ENCODE results near the gene PVR.
"Not testable (repeated sequence)": the region's sequence is repeated elsewhere in the genome, so short reads cannot be mapped to it uniquely, and the experiment has no call there.

The PVR gene

DNA sequence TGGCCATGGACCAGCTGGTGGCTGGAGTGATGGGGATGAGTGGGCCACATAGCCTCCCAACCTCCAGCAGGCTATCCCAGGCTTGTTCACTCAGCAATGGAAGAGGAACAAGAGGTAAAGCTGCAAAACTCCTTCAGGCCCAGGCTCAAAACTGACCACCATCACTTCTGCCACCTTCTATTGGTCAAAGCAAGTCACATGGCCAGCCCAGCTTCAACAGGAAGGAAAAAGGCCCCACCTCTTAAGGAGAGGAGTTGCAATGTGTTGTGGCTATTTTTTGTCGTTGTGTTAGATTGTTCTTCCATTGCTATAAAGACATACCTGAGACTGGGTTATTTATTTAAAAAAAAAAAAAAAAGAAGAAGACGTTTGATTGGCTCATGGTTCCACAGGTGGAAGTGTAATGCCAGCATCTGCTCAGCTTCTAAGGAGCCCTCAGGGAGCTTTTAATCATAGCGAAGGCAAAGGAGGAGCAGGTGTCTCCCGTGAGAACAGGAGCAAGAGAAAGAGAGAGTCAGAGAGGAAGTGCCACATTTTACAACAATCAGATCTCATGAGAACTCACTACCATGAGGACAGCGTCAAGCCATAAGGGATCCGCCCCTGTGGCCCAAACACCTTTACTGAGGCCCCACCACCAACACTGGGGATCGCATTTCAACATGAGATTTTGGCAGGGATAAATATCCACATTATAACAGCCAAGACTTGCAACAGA is 24.9 kb upstream of the PVR start:
- DNase-seq (ENCODE audit: low read depth), result no peak

GRCh38 chr19:44620667-44621066 is 23.0 kb upstream of the PVR start:
- DNase-seq (ENCODE audit: low read depth), result no peak

- DNase-seq (ENCODE audit: low read depth), result no peak
Measured at GRCh38 chr19:44621367-44621766, 22.3 kb upstream of the PVR start.

- no peak for DNase-seq (ENCODE audit: low read depth)
Measured at GRCh38 chr19:44623080-44623479, 20.6 kb upstream of the PVR start.

- DNase-seq (ENCODE audit: low read depth), result no peak
Measured at GRCh38 chr19:44623626-44624025, 20.1 kb upstream of the PVR start.

DNA sequence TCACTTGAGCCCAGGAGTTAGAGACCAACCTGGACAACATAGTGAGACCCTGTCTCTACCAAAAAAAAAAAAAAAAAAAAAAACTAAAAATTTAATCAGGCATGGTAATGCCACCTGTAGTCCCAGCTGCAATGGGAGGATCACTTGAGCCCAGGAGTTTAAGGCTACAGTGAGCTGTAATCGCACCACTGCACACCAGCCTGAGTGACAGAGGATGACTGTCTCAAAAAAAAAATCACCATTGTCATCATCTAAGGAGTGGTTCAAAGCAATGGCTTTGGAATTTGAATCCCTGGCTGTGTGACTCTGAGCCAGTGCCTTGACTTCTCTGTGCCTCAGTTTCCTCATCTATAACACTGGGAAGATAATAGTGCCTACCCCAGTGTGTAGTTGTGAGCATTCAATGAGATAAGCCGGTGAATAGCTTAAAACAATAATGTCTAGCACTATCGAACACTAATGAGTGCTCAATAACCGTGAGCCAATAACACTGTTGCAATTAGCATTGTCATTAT is 18.8 kb upstream of the PVR start:
- no peak for DNase-seq (ENCODE audit: low read depth)

DNA sequence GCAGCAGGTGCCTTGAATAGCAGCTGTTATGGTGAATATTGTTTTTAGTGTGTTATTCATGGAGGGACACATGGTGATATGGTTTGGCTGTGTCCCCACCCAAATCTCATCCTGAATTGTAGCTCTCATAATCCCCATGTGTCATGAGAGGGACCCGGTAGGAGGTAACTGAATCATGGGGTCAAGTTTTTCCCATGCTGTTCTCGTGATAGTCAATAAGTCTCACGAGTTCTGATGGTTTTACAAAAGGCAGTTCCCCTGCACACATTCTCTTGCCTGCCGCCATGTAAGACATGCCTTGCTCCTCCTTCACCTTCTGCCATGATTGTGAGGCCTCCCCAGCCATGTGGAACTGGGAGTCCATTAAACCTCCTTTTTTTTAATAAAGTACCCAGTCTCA is 18.1 kb upstream of the PVR start:
- not testable (repeated sequence) for DNase-seq (ENCODE audit: low read depth)

DNA sequence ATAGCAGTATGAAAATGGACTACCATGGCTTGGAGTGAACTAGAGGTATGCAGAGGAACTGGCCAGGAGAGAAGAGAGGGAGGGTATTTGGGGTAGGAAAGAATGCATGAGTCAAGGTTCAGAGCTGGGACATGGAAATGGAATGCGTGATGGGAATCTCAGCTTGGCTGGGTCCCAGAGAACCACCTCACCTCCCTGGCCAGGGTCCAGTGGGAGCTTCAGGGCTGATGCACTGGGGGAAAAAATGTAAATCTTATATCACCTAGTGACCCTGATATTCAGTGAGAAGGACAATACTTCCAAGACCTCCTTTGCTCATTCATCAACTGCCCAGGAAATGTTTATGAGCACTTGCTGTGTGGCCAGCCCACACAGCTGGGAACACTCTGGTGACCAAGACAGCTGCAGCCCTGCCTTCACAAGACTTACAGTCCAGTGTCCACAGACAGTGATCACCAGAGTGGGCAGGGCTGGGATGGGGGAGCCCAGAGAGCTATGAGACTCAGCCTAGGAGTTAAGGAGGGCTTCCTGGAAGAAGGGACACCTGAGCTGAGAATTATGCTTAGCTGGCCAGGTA is 17.6 kb upstream of the PVR start:
- no peak for DNase-seq (ENCODE audit: low read depth)

- DNase-seq (ENCODE audit: low read depth), result no peak
Measured at GRCh38 chr19:44627631-44628030, 16.1 kb upstream of the PVR start.

DNA sequence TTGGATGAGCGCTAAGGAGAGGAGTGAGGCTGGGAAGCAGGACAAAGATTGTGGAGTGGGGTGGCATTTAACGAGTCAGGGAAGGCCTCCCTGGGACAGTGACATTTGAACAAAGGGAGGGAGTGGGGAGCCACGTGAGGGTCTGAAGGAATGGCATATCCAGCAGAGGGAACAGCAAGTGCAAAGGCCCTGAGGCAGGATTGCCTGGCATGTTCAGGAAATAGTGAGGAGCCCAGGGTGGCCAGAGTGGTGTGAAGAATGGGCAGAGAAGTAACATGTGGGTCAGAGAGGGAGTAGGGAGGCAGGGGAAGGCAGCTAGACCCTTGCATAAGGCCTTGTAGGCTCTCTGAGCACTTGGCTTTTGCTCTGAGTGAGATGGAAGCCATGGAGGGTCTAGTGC is 14.9 kb upstream of the PVR start:
- DNase-seq (ENCODE audit: low read depth), result no peak

- DNase-seq (ENCODE audit: low read depth), result not testable (repeated sequence)
Measured at GRCh38 chr19:44631611-44632010, 12.1 kb upstream of the PVR start.

DNA sequence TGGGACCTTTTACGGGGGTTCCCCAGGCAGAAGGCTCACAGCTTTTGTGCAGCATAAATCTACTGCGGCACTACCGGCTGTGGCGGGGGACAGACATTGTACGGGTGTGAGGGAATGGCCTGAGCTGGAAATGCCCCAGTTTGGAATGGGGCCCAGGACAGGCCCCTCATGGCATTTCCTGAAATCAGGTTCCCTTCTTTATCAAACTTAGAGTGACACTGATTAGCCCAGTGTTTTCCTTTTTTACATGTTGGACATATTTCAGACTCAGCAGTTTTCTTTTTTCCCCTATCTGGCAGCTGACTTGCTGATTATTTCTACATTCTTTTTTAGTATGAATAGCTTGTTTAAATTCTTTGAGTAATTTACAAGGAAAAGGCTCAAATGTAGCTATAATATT is 9.7 kb upstream of the PVR start:
- not testable (repeated sequence) for DNase-seq (ENCODE audit: low read depth)

DNA sequence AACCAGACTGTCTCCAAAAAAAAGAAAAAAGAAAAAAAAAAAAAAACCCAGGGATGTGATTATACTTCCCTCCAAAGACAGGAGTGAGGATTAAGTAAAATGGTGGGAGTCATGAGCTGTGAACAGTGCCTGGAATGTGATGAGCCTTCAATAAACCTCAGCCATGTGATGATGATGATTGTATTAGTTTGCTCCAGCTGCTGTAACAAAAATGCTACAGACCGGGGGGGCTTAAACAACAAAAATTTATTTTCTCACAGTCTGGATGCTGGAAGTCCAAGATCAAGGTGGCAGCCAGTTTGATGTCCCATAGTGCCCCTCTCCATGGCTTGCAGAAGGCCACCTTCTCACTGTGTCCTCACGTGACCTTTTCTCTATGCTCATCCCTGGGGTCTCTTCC is 8.9 kb upstream of the PVR start:
- no peak for DNase-seq (ENCODE audit: low read depth)

DNA sequence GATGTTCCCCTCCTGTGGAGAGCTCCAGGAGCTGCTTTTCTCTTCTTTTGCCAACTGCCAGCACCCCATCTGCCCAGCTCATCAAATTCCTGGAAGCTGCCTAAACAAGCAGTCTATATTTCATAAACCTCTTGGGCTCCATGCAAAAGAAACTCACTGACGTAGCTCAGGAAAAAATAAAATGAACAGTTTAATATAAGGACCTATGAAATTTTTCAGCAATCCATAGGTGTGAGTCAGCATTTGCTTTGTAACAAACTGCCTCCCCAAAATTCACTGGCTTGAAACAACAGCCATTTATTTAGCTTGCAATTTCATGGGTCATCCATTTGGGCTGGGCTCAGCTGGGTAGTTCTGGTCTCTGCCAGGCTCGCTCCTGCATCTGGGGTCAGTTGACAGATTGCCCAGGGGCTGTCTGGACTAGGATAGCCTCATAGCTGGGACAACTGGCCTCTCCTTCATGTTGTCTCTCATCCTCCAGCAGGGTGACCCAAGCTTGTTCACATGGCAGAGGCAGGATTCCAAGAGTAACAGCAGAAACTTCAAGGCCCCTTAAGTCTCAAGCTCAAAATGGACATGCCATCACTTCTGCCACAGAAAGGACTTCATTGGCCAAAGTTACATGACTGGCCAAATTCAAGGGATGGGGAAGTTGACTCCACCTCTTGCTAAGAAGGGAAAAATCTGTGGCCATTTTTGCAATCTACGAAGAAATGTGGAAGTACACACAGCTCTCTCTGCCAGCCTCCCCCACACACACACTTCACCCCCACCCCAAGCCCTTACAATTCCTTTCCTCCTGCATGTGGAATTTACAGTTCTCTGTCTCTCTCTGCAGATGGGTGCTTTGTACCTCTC is 7.9 kb upstream of the PVR start:
- DNase-seq (ENCODE audit: low read depth), result no peak

DNA sequence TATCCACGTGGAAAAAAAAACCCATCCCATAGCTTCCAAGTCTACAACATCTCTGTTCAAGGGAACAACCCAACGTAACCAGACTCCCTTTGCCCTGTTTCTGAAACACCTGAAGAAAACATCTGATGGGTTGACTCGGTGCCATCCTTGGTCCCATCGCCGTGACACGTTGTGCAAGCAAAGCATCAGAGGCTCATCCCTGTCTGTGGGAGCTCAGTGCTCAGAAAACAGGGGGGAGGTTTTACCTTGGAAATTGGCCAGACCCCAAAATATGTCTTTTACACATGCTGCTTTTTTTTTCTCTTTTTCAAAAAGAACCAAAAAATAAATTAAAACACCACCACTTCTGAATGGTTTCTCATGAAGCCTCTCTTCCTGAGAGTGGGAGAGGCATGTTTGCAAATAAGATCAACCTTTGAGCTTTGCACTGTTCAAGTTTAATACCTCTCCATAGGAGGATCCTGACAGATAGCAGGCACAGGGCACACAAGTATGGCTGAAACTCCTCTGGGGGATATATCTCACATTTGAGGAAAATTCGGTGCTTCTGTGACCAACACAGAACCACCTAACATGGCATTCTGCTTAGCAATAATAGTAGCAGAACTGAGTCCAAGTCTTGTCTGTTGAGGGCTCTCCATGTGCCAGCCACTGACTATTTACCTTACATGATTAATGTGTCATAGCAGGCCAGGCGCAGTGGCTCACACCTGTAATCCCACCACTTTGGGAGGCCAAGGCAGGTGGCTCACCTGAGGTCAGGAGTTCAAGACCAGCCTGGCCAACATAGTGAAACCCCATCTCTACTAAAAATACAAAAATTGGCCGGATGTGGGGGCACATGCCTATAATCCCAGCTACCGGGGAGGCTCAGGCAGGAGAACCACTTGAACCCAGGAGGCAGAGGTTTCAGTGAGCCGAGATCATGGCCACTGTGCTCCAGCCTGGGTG is 7.0 kb upstream of the PVR start:
- DNase-seq (ENCODE audit: low read depth), result no peak

GRCh38 chr19:44637390-44637764 is 6.3 kb upstream of the PVR start:
- no peak for DNase-seq (ENCODE audit: low read depth)

DNA sequence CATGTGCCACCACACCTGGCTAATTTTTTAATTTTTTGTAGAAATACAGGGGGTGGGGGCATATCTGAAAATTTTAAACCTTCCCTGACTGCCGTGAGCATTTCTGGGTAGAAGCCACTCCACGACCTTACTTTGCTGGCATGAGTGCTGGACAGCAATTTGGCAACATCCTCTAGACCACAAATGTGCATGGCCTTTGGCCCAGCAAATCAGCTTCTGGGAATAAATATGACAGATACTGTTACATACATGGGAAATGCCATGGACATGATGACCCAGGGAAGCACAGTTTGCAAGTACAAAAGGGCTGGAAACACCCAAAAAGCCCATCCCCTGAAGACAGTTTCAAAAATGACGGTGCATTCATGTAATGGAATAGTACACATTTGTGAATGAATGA is 3.2 kb upstream of the PVR start:
- no peak for DNase-seq (ENCODE audit: low read depth)

DNA sequence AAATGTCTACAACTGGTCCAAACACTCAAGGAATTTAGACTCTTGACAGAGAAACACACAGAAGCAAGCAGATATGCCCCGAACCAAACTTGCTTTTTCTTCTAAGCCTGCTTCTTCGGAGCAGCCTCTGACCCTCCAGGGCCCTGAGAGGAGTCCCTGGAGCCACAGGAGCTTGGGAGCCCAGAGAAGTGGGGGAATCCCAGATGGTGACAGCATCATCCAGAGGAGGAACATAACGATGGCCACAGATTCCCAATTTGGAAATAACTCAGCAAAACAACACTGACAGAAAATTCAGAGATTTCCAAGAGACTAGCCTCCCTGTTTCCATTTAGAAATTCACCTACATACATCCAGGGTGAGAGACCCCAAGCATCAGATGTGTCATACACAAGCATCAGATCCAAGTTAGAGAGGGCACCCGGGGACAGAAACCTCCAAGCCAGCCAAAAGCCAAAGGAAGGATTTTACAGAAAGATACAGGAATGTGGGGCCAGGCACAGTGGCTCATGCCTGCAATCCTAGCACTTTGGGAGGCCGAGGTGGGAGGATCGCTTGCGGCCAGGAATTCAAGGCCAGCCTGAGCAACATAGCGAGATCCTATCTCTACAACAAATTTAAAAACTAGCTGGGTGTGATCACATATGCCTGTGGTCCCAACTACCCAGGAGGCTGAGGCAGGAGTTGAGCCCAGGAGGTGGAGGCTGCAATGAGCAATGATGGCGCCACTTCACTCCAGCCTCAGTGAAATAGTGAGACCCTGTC is 2.0 kb upstream of the PVR start:
- DNase-seq (ENCODE audit: low read depth), result no peak

DNA sequence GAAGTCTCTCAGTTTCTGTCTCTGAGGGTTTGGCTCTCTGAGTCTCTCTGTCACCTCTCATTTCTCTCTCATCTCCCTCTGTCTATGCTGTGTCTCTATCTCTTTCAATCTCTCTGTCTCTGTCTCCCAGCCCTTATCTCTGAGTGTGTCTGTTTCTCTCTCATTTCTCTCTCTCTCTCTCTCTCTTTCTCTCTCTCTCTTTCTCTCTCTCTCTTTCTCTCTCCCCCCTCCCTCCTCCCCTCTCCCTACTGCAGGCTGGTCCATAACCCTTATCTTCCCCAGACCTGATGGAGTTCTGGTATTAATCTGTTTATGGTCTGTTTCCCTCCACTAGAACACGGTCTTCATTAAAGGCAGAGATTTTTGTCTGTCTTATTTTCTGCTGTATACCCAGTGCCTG is 1.3 kb upstream of the PVR start:
- DNase-seq (ENCODE audit: low read depth), result no peak

DNA sequence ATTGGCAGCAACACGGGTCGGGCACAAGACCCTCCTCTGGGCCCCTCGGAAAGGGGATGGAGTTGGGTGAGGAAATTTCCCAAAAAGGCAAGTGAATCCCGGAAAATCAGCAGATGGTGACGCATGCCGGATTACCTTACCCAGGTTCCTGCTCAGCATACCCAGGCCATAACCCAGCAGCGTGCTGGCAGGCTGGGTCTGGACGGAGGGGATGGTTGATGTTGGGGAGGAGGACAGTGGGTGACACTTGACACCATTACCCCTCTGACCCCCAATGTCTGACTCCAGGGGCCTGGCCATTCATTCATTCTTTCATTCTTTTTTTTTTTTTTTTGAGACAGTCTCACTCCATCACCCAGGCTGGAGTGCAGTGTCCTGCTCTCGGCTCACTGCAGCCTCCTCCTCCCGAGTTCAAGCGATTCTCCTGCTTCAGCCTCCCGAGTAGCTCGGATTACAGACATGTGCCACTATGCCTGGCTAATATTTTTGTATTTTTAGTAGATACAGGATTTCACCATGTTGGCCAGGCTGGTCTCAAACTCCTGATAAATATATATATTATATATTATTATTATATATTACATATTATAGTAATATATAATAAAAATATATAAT is 799 bp downstream of the PVR start:
- DNase-seq (ENCODE audit: low read depth), result no peak
